Endothelial cell of umbilical vein (primary cell): ENCODE results near the gene ABHD14A. TPM values are rescaled to one million over a fixed set of nuclear protein-coding genes. Genes with fewer than 3 reads are reported as not detected.
A peak's percentile ranks its signal among the peaks of the same experiment; 100 is the strongest.

ENCODE experiments used
- BruUV-seq: library from RNA; stranded (reverse); fragments of 400-500 nt; replicated peaks from 2 replicates; lab custom pipeline; 2021; lab: Mats Ljungman, UMichigan
- CTCF ChIA-PET: fragments of 300-600, 350-600 bp; sonication (Branson Sonifier 250); formaldehyde crosslinking; loops from one replicate; lab custom pipeline; 2021; ENCODE audit warnings: antibody characterized with exemption, inconsistent platforms; lab: Charles Lee
- POLR2A ChIA-PET: fragments of 300-600, 350-600 bp; sonication (Branson Sonifier 250); formaldehyde crosslinking; loops from one replicate; lab custom pipeline; 2021; ENCODE audit warnings: antibody characterized with exemption, inconsistent platforms; lab: Charles Lee
- DNase-seq: peaks from one replicate; pipeline ENCODE4 v3.0.0-alpha.2; 2011; ENCODE audit warnings: low read depth, low spot score
- FAIRE-seq: peaks from 2 replicates; lab custom pipeline; 2011; peaks lifted over from hg19 to GRCh38; lab: Jason Lieb, UNC
- H2AFZ ChIP-seq: 2 replicates; pipeline ENCODE4 v1.6.0; 2012; ENCODE audit warnings: low read depth, low read length, control low read depth, inconsistent platforms
- H3K27ac ChIP-seq: 2 replicates; pipeline ENCODE4 v1.5.1; 2011; ENCODE audit warnings: low read depth, mild to moderate bottlenecking, control low read depth, low read length, moderate library complexity; ENCODE audit not compliant: insufficient read depth
- H3K27me3 ChIP-seq, 2 experiments: 2 replicates each; pipeline versions ENCODE4 v1.6.0 to v1.6.1; 2011; ENCODE audit warnings: low read length in 2 of 2, mixed read lengths in 1 of 2; ENCODE audit not compliant: control insufficient read depth in 2 of 2, insufficient read depth in 2 of 2
- H3K36me3 ChIP-seq, 2 experiments: 2 replicates in 1 of 2; 3 replicates in 1 of 2; pipeline ENCODE4 v1.5.1; 2011; ENCODE audit warnings: low read length in 2 of 2, mild to moderate bottlenecking in 1 of 2, moderate library complexity in 1 of 2; ENCODE audit not compliant: control insufficient read depth in 2 of 2, insufficient read depth in 2 of 2; ENCODE audit errors: extremely low read depth in 1 of 2
- H3K4me1 ChIP-seq: 3 replicates; pipeline ENCODE4 v1.5.1; 2011; ENCODE audit warnings: mild to moderate bottlenecking, low read length; ENCODE audit not compliant: control insufficient read depth, insufficient read depth; ENCODE audit errors: extremely low read depth
- H3K4me2 ChIP-seq: 2 replicates; pipeline ENCODE4 v1.6.1; 2011; ENCODE audit warnings: low read length, control low read depth, mixed read lengths; ENCODE audit not compliant: insufficient read depth
- H3K4me3 ChIP-seq, 3 experiments: fragments of 200-600 bp in 1 of 3; sonication (generic), shearing (Covaris generic) in 1 of 3; replicated peaks in 1 of 3; 2 replicates each; pipeline ENCODE4 v1.5.1; 2011 to 2016; ENCODE audit warnings: control low read depth in 3 of 3, low read length in 3 of 3, mild to moderate bottlenecking in 2 of 3, inconsistent platforms in 1 of 3, low read depth in 1 of 3, moderate library complexity in 1 of 3; ENCODE audit not compliant: insufficient read depth in 1 of 3
- H3K79me2 ChIP-seq: 2 replicates; pipeline ENCODE4 v1.6.0; 2012; ENCODE audit warnings: low read length, inconsistent platforms; ENCODE audit not compliant: control insufficient read depth, insufficient read depth
- H3K9ac ChIP-seq: replicated peaks from 2 replicates; pipeline ENCODE3; 2011; ENCODE audit warnings: low read length, control low read depth; ENCODE audit not compliant: insufficient read depth; ENCODE audit errors: extremely low read depth
- H3K9me1 ChIP-seq: replicated peaks from 3 replicates; pipeline ENCODE4 v1.6.0; 2011; ENCODE audit warnings: mild to moderate bottlenecking, low read length; ENCODE audit not compliant: control insufficient read depth, insufficient read depth; ENCODE audit errors: extremely low read depth
- H3K9me3 ChIP-seq: replicated peaks from 2 replicates; pipeline ENCODE4 v1.5.1; 2012; ENCODE audit warnings: low read length, inconsistent platforms; ENCODE audit not compliant: control insufficient read depth, insufficient read depth
- H4K20me1 ChIP-seq: replicated peaks from 2 replicates; pipeline ENCODE3; 2011; ENCODE audit warnings: mild to moderate bottlenecking, low read length; ENCODE audit not compliant: control insufficient read depth, insufficient read depth; ENCODE audit errors: extremely low read depth
- EZH2 ChIP-seq: IDR thresholded peaks from 2 replicates; pipeline ENCODE4 v1.6.1; 2012; ENCODE audit warnings: borderline replicate concordance, low read depth, mild to moderate bottlenecking, moderate library complexity, low read length, inconsistent platforms; ENCODE audit not compliant: severe bottlenecking
- FOS ChIP-seq: IDR thresholded peaks from 2 replicates; pipeline ENCODE4 v1.6.1; 2011; ENCODE audit warnings: mild to moderate bottlenecking, low read length, moderate library complexity, borderline replicate concordance; ENCODE audit not compliant: insufficient read depth
- GATA2 ChIP-seq: IDR thresholded peaks from 2 replicates; pipeline ENCODE4 v1.7.0; 2011; ENCODE audit warnings: low read depth, mild to moderate bottlenecking, moderate library complexity, mixed read lengths, low read length; ENCODE audit not compliant: insufficient read length, insufficient read depth
- JUN ChIP-seq: IDR thresholded peaks from 2 replicates; pipeline ENCODE4 v1.6.1; 2011; ENCODE audit warnings: borderline replicate concordance, low read depth; ENCODE audit not compliant: insufficient read length, insufficient read depth
- MAX ChIP-seq: IDR thresholded peaks from 2 replicates; pipeline ENCODE4 v1.6.1; 2011; ENCODE audit not compliant: insufficient read depth, insufficient read length
- MYC ChIP-seq: IDR thresholded peaks from one replicate; pipeline ENCODE4 v1.6.1; 2011; ENCODE audit warnings: mild to moderate bottlenecking, low read depth, low read length
- POLR2A ChIP-seq: IDR thresholded peaks from 2 replicates; pipeline ENCODE4 v1.6.1; 2012; ENCODE audit warnings: low read depth, mild to moderate bottlenecking, control low read depth, low read length
- POLR2AphosphoS5 ChIP-seq: IDR thresholded peaks from 2 replicates; pipeline ENCODE4 v1.6.1; 2012; ENCODE audit warnings: low read depth, mild to moderate bottlenecking, control low read depth, low read length, moderate library complexity; ENCODE audit not compliant: insufficient read depth
- dilution Hi-C: fragments of 300-500 bp; cut with MboI; formaldehyde crosslinking; loops from one replicate; pipeline ENCODE4 v1.15.0; 2019; ENCODE audit warnings: low sequenced_read_pairs; ENCODE audit not compliant: extremely low pct_ligation_motif_present
- intact Hi-C: fragments of 100-400 bp; cut with micrococcal nuclease; formaldehyde crosslinking; loops from one replicate; pipeline ENCODE4 v1.10.0; 2022
- polyA plus RNA-seq, 4 experiments: library from polyadenylated mRNA; depleted of rRNA in 3 of 4; stranded (reverse) in 3 of 4; unstranded in 1 of 4; fragments of >200 nt; gene quantifications; 2 replicates each; pipeline versions ENCODE4 v1.2.1 to v1.2.3, GENCODE V29; 2011 to 2012; ENCODE audit warnings: missing spikeins in 1 of 4
- total RNA-seq: library from RNA; stranded (reverse); gene quantifications from 2 replicates; pipeline ENCODE4 v1.2.3, GENCODE V29; 2021
- TF ChIP-seq, protein P1 (sequence below), 2 donors: IDR thresholded peaks; 1 replicate in 1 of 2; 2 replicates in 1 of 2; pipeline ENCODE4 v1.5.1; 2011; ENCODE audit warnings: low read length in 2 of 2, mild to moderate bottlenecking in 2 of 2, moderate library complexity in 2 of 2, control low read depth in 1 of 2, inconsistent platforms in 1 of 2, low read depth in 1 of 2; ENCODE audit not compliant: insufficient read depth in 1 of 2; ENCODE audit errors: extremely low read depth in 1 of 2

Gene ABHD14A
- total and polyA plus RNA-seq, 2 donors (not counting 3 experiments of a cell fraction or from before 2014, with no cell fraction given): 6.6 to 23.7 TPM

GRCh38 chr3:52021489-52022268, 46.8 kb downstream of the ABHD14A start:
- H3K9ac ChIP-seq: no peak overlapping the region
- DNase-seq: no peak
- intact Hi-C loops: no loop called here
- POLR2A ChIA-PET: no interaction called here
- TF ChIP-seq GATA2 (no peak), POLR2AphosphoS5 (no peak), POLR2A (no peak), MAX (no peak), JUN (no peak), FOS (no peak), EZH2 (no peak), MYC (no peak)
- TF ChIP-seq, protein P1, sequence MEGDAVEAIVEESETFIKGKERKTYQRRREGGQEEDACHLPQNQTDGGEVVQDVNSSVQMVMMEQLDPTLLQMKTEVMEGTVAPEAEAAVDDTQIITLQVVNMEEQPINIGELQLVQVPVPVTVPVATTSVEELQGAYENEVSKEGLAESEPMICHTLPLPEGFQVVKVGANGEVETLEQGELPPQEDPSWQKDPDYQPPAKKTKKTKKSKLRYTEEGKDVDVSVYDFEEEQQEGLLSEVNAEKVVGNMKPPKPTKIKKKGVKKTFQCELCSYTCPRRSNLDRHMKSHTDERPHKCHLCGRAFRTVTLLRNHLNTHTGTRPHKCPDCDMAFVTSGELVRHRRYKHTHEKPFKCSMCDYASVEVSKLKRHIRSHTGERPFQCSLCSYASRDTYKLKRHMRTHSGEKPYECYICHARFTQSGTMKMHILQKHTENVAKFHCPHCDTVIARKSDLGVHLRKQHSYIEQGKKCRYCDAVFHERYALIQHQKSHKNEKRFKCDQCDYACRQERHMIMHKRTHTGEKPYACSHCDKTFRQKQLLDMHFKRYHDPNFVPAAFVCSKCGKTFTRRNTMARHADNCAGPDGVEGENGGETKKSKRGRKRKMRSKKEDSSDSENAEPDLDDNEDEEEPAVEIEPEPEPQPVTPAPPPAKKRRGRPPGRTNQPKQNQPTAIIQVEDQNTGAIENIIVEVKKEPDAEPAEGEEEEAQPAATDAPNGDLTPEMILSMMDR (IDR thresholded peaks at IDR 0.05; ENCODE audit: extremely low read depth in 1 of 2, insufficient read depth in 1 of 2, low read depth in 1 of 2, low read length in 2 of 2): no peak
- peaks cover 3% of the 10 kb centered on the region for H3K4me1 ChIP-seq
- H3K27ac ChIP-seq: no peak overlapping the region
- CTCF ChIA-PET: interaction anchor here (0.6 to 1.8 kb wide), 11 partner anchors 9 to 100 kb away, joined by 3 to 5 read pairs (median 3); partner anchors contain the start of gene DUSP7
- no peak overlapping the region for H3K4me3 ChIP-seq
- no peak overlapping the region for H3K4me2 ChIP-seq
- no peaks in the 10 kb centered on the region for H4K20me1 ChIP-seq
- FAIRE-seq: peak; percentile 66
- H3K9me3 ChIP-seq: no peaks in the 10 kb centered on the region
- H2AFZ ChIP-seq: peak overlapping the region; percentile 63
- H3K9me1 ChIP-seq: no peaks in the 10 kb centered on the region
- no peaks in the 10 kb centered on the region for H3K36me3 ChIP-seq
- no peaks in the 10 kb centered on the region for H3K27me3 ChIP-seq
- dilution Hi-C loops: no loop called here
- H3K79me2 ChIP-seq: no peaks in the 10 kb centered on the region
- BruUV-seq: no TSS peak
